T47D (cell line): ENCODE results near the gene KIDINS220.
"Not testable (repeated sequence)": the region's sequence is repeated elsewhere in the genome, so short reads cannot be mapped to it uniquely, and the experiment has no call there.

Experiments
- DNase-seq, 2 experiments: peaks; one replicate each; pipeline versions ENCODE4 v3.0.0 to v3.0.0-alpha.2; 2011 to 2012; ENCODE audit warnings: low read depth in 1 of 2, low spot score in 1 of 2
- JUND ChIP-seq: IDR thresholded peaks from 2 replicates; pipeline ENCODE4 v1.6.1; 2012; ENCODE audit warnings: low read depth
- in situ Hi-C: cut with HindIII; loops from 2 replicates; pipeline ENCODE4 v1.10.0; 2016; ENCODE audit warnings: low sequenced_read_pairs, low pct_unique_long_range_greater_than_20kb

Gene KIDINS220

GRCh38 chr2:8753609-8754008, 83.8 kb downstream of the KIDINS220 start:
- no peak for TF ChIP-seq JUND
- DNase-seq, result no peak
- in situ Hi-C loops, result no loop called here

- no peak for DNase-seq
- no peak for TF ChIP-seq JUND
- in situ Hi-C loops, result no loop called here
Observed at GRCh38 chr2:8752385-8752784, 85.0 kb downstream of the KIDINS220 start.

- in situ Hi-C loops, result no loop called here
- TF ChIP-seq JUND, result no peak
- DNase-seq, result no peak
Observed at GRCh38 chr2:8750221-8750620, 87.2 kb downstream of the KIDINS220 start.

GRCh38 chr2:8743261-8743660, 94.2 kb downstream of the KIDINS220 start:
- TF ChIP-seq JUND, result no peak
- in situ Hi-C loops, result no loop called here
- no peak for DNase-seq

- no peak for TF ChIP-seq JUND
- DNase-seq, result no peak
- in situ Hi-C loops, result no loop called here
Observed at GRCh38 chr2:8740136-8740535, 97.3 kb downstream of the KIDINS220 start.

- in situ Hi-C loops, result no loop called here
- DNase-seq, result no peak
- TF ChIP-seq JUND, result no peak
Observed at GRCh38 chr2:8737571-8738175, 99.7 kb downstream of the KIDINS220 start.

- in situ Hi-C loops, result no loop called here
- no peak for TF ChIP-seq JUND
- DNase-seq, result no peak
Observed at GRCh38 chr2:8732601-8733000, 104.8 kb downstream of the KIDINS220 start.

- in situ Hi-C loops, result no loop called here
- TF ChIP-seq JUND, result no peak
- DNase-seq, result no peak
Observed at GRCh38 chr2:8729939-8730338, 107.5 kb downstream of the KIDINS220 start.

- DNase-seq, in situ Hi-C loops: not testable (repeated sequence)
Observed at GRCh38 chr2:8729101-8729500, 108.3 kb downstream of the KIDINS220 start.

GRCh38 chr2:8728305-8729015, 109.0 kb downstream of the KIDINS220 start:
- in situ Hi-C loops, result no loop called here
- no peak for TF ChIP-seq JUND
- DNase-seq, result no peak

- TF ChIP-seq JUND, result no peak
- in situ Hi-C loops, result no loop called here
- no peak for DNase-seq
Observed at GRCh38 chr2:8725838-8726237, 111.6 kb downstream of the KIDINS220 start.

GRCh38 chr2:8722986-8723385, 114.4 kb downstream of the KIDINS220 start:
- no peak for TF ChIP-seq JUND
- in situ Hi-C loops, result no loop called here
- DNase-seq, result no peak

GRCh38 chr2:8721410-8721809, 116.0 kb downstream of the KIDINS220 start:
- no peak for TF ChIP-seq JUND
- in situ Hi-C loops, result no loop called here
- DNase-seq, result no peak

GRCh38 chr2:8720741-8721140, 116.7 kb downstream of the KIDINS220 start:
- no peak for DNase-seq
- in situ Hi-C loops, result no loop called here
- no peak for TF ChIP-seq JUND
